Hepatocyte (in vitro differentiated cells): ENCODE results near the gene STARD7. TPM values are rescaled to one million over a fixed set of nuclear protein-coding genes. Genes with fewer than 3 reads are reported as not detected.

Experiments
- DNase-seq: peaks from one replicate; pipeline ENCODE4 v3.0.0-alpha.2; 2016; ENCODE audit warnings: low spot score
- H2AFZ ChIP-seq: fragments of 200-600 bp; sonication (generic); 2 replicates; pipeline ENCODE4 v1.6.0; 2016; ENCODE audit warnings: antibody characterized with exemption, mild to moderate bottlenecking
- H3K27ac ChIP-seq: fragments of 200-600 bp; sonication (generic); 2 replicates; pipeline ENCODE4 v1.5.1; 2016; ENCODE audit warnings: mild to moderate bottlenecking
- H3K27me3 ChIP-seq: fragments of 200-600 bp; sonication (generic); 2 replicates; pipeline ENCODE4 v1.6.1; 2016
- H3K36me3 ChIP-seq: fragments of 200-600 bp; sonication (generic); replicated peaks from 2 replicates; pipeline ENCODE4 v1.5.1; 2016; ENCODE audit warnings: low read depth; ENCODE audit not compliant: insufficient read depth
- H3K4me1 ChIP-seq: fragments of 200-600 bp; sonication (generic); 2 replicates; pipeline ENCODE4 v1.5.1; 2016; ENCODE audit warnings: mild to moderate bottlenecking, moderate library complexity; ENCODE audit not compliant: insufficient read depth
- H3K4me2 ChIP-seq: fragments of 200-600 bp; sonication (generic); 2 replicates; pipeline ENCODE4 v1.6.0; 2016
- H3K4me3 ChIP-seq: fragments of 200-600 bp; sonication (generic); 2 replicates; pipeline ENCODE4 v1.5.1; 2016; ENCODE audit warnings: mild to moderate bottlenecking
- H3K79me2 ChIP-seq: fragments of 200-600 bp; sonication (generic); 2 replicates; pipeline ENCODE4 v1.6.0; 2017; ENCODE audit warnings: mild to moderate bottlenecking
- H3K9me2 ChIP-seq: fragments of 200-600 bp; sonication (generic); replicated peaks from 2 replicates; pipeline ENCODE4 v1.6.0; 2017; ENCODE audit warnings: mild to moderate bottlenecking; ENCODE audit not compliant: insufficient read depth
- H3K9me3 ChIP-seq: fragments of 200-600 bp; sonication (generic); 2 replicates; pipeline ENCODE4 v1.5.1; 2016; ENCODE audit warnings: low read depth, mild to moderate bottlenecking
- H4K20me1 ChIP-seq: fragments of 200-600 bp; sonication (generic); 2 replicates; pipeline ENCODE4 v1.6.0; 2016; ENCODE audit warnings: mild to moderate bottlenecking; ENCODE audit not compliant: insufficient read depth, poor library complexity, severe bottlenecking
- CTCF ChIP-seq: fragments of 200-600 bp; sonication (generic); IDR thresholded peaks from 2 replicates; pipeline ENCODE4 v1.5.1; 2016; ENCODE audit warnings: antibody characterized with exemption, mild to moderate bottlenecking; ENCODE audit not compliant: poor library complexity
- EZH2 ChIP-seq: fragments of 200-600 bp; sonication (generic); IDR thresholded peaks from 2 replicates; pipeline ENCODE4 v1.6.1; 2016; ENCODE audit warnings: antibody characterized with exemption, mild to moderate bottlenecking, borderline replicate concordance
- EZH2phosphoT487 ChIP-seq: fragments of 200-600 bp; sonication (generic); IDR thresholded peaks from one replicate; pipeline ENCODE4 v1.6.1; 2018; ENCODE audit warnings: antibody characterized with exemption, mild to moderate bottlenecking, low read depth, moderate library complexity; ENCODE audit not compliant: unreplicated experiment, severe bottlenecking
- WGBS: methylation state at CpG from one replicate; pipeline ENCODE4 v1.1.6; 2016; ENCODE audit warnings: low lambda C conversion rate; ENCODE audit errors: missing lambda C conversion rate; 5-methylcytosine and 5-hydroxymethylcytosine counted together
- polyA plus RNA-seq: library from polyadenylated mRNA; unstranded; fragments of >200 nt; fragmentation: Nextera tagmentation; extraction: Ambion mirVana; gene quantifications from 2 replicates; pipeline ENCODE4 v1.2.1, GENCODE V29; 2016
- total RNA-seq: library from RNA; depleted of rRNA; stranded (reverse); fragments of >200 nt; gene quantifications from 2 replicates; pipeline ENCODE4 v1.2.3, GENCODE V29; 2014

Gene STARD7
- total and polyA plus RNA-seq, 2 experiments from 2014 or later = 101 to 138 TPM

GRCh38 chr2:96181529-96181928 lies 27.1 kb downstream of the STARD7 start:
- Histone ChIP-seq H2AFZ (no peak overlapping the region), H3K27me3 (no peaks in the 10 kb centered on the region), H3K4me2 (no peak overlapping the region), H3K36me3 (peaks cover 3% of the 10 kb centered on the region), H3K9me3 (no peaks in the 10 kb centered on the region), H3K9me2 (no peaks in the 10 kb centered on the region), H3K4me3 (no peak overlapping the region), H3K27ac (no peak overlapping the region), H3K79me2 (no peaks in the 10 kb centered on the region), H4K20me1 (no peaks in the 10 kb centered on the region), H3K4me1 (peaks cover 5% of the 10 kb centered on the region)
- TF ChIP-seq CTCF = no peak
- no peak for TF ChIP-seq EZH2phosphoT487
- TF ChIP-seq EZH2 = no peak
- no peak for DNase-seq
- 84% methylated on average over 5 of the region's 5 CpGs for WGBS

GRCh38 chr2:96180521-96180920 lies 28.1 kb downstream of the STARD7 start:
- H3K9me3 ChIP-seq = no peaks in the 10 kb centered on the region
- no peak overlapping the region for H3K27ac ChIP-seq
- no peaks in the 10 kb centered on the region for H3K27me3 ChIP-seq
- DNase-seq = no peak
- no peaks in the 10 kb centered on the region for H3K4me1 ChIP-seq
- H3K79me2 ChIP-seq = no peaks in the 10 kb centered on the region
- no peak overlapping the region for H3K4me3 ChIP-seq
- no peak overlapping the region for H3K4me2 ChIP-seq
- no peaks in the 10 kb centered on the region for H3K9me2 ChIP-seq
- no peaks in the 10 kb centered on the region for H3K36me3 ChIP-seq
- TF ChIP-seq EZH2 (no peak), CTCF (no peak), EZH2phosphoT487 (no peak)
- no peaks in the 10 kb centered on the region for H4K20me1 ChIP-seq
- H2AFZ ChIP-seq = no peak overlapping the region

- no peaks in the 10 kb centered on the region for H3K27me3 ChIP-seq
- H3K4me2 ChIP-seq = no peak overlapping the region
- no peaks in the 10 kb centered on the region for H4K20me1 ChIP-seq
- TF ChIP-seq CTCF (no peak), EZH2phosphoT487 (no peak), EZH2 (no peak)
- no peak for DNase-seq
- H3K9me3 ChIP-seq = no peaks in the 10 kb centered on the region
- no peak overlapping the region for H3K4me3 ChIP-seq
- WGBS = 96% methylated on average over 1 of the region's 1 CpG
- H3K36me3 ChIP-seq = no peaks in the 10 kb centered on the region
- no peaks in the 10 kb centered on the region for H3K9me2 ChIP-seq
- no peaks in the 10 kb centered on the region for H3K79me2 ChIP-seq
- no peak overlapping the region for H3K27ac ChIP-seq
- H3K4me1 ChIP-seq = no peaks in the 10 kb centered on the region
- H2AFZ ChIP-seq = no peak overlapping the region
Measured at GRCh38 chr2:96180002-96180401, 28.6 kb downstream of the STARD7 start.

DNA sequence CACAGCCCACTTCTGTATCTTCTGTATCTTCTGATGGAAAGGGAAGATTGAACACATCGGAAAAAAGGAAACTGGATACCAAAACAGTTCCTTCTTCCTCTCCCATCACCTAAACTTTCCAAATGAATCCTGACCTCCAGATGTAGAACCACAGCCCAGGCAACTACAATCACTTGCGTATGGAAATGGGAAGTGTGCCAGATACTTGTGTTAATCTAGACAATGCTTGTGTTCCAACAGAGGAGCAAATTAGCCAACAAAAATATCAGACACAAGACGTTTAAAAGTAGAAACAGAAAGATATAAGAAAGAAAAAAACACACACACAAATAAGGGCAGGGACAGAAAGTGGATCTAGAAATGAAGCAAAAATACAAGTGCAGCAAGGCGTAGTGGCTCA lies 32.0 kb downstream of the STARD7 start:
- 82% methylated on average over 4 of the region's 4 CpGs for WGBS

More for the DNA sequence above, 32.0 kb downstream of the STARD7 start:
- no peaks in the 10 kb centered on the region for H4K20me1 ChIP-seq
- no peaks in the 10 kb centered on the region for H3K4me1 ChIP-seq
- H2AFZ ChIP-seq = no peak overlapping the region
- H3K4me3 ChIP-seq = no peak overlapping the region
- H3K9me3 ChIP-seq = no peaks in the 10 kb centered on the region
- DNase-seq = no peak
- no peaks in the 10 kb centered on the region for H3K27me3 ChIP-seq
- H3K36me3 ChIP-seq = no peaks in the 10 kb centered on the region
- TF ChIP-seq EZH2 (no peak), EZH2phosphoT487 (no peak), CTCF (no peak)
- no peaks in the 10 kb centered on the region for H3K9me2 ChIP-seq
- no peaks in the 10 kb centered on the region for H3K79me2 ChIP-seq
- no peak overlapping the region for H3K27ac ChIP-seq
- no peak overlapping the region for H3K4me2 ChIP-seq
